Breast epithelium (tissue), 3 donors: ENCODE results near the gene NRCAM.

Source experiments
- POLR2A ChIP-seq: fragments of 450-650 bp; IDR thresholded peaks from one replicate; pipeline ENCODE4 v1.6.1; 2016; ENCODE audit warnings: antibody characterized with exemption, mild to moderate bottlenecking, moderate library complexity
- POLR2AphosphoS5 ChIP-seq, 3 donors: sonication (generic); formaldehyde crosslinking; IDR thresholded peaks; one replicate each; pipeline ENCODE4 v1.6.1; 2017; ENCODE audit warnings: antibody characterized with exemption in 3 of 3
- TF ChIP-seq, protein P1 (sequence below), 3 donors: fragments of 450-650 bp; IDR thresholded peaks; one replicate each; pipeline ENCODE4 v1.5.1; 2016 to 2017; ENCODE audit warnings: antibody characterized with exemption in 3 of 3, mild to moderate bottlenecking in 3 of 3, moderate library complexity in 3 of 3

DNA sequence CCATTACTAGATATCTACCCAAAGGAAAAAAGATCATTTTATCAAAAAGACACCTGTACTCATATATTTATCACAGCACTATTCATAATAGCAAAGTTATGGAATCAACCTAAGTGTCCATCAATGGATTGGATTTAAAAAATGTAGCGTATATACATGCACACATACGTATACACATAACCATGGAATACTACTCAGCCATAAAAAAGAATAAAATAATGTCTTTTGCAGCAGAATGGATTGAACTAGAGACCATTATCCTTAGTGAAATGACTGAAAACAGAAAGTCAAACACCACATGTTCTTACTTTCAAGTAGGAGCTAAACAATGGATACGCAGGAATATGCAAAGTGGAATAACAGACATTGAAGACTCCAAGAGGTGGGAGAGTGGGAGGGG lies 168.4 kb downstream of the NRCAM start:
- TF ChIP-seq POLR2AphosphoS5 (IDR thresholded peaks at IDR 0.05) (no peak), POLR2A (no peak)
- TF ChIP-seq, protein P1, sequence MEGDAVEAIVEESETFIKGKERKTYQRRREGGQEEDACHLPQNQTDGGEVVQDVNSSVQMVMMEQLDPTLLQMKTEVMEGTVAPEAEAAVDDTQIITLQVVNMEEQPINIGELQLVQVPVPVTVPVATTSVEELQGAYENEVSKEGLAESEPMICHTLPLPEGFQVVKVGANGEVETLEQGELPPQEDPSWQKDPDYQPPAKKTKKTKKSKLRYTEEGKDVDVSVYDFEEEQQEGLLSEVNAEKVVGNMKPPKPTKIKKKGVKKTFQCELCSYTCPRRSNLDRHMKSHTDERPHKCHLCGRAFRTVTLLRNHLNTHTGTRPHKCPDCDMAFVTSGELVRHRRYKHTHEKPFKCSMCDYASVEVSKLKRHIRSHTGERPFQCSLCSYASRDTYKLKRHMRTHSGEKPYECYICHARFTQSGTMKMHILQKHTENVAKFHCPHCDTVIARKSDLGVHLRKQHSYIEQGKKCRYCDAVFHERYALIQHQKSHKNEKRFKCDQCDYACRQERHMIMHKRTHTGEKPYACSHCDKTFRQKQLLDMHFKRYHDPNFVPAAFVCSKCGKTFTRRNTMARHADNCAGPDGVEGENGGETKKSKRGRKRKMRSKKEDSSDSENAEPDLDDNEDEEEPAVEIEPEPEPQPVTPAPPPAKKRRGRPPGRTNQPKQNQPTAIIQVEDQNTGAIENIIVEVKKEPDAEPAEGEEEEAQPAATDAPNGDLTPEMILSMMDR (IDR thresholded peaks at IDR 0.05) = no peak
